HCT116 (cell line): Measurements from ENCODE around the gene SND1. TPM values are rescaled to one million over a fixed set of nuclear protein-coding genes. Genes with fewer than 3 reads are reported as not detected.

Experiments used
- ATAC-seq: fragments of 200-7000 bp; cut with Tn5 transposase; 2 replicates; pipeline ENCODE4 v1.9.1; 2020; ENCODE audit warnings: mild to moderate bottlenecking, moderate library complexity
- BruUV-seq: library from RNA; stranded (reverse); fragments of 400-500 nt; replicated peaks from 2 replicates; lab custom pipeline; 2021; lab: Mats Ljungman, UMichigan
- CTCF ChIA-PET: fragments of 300-600 bp; sonication (Branson Sonifier 250); formaldehyde crosslinking; loops from one replicate; lab custom pipeline; 2021; ENCODE audit warnings: antibody characterized with exemption; lab: Charles Lee
- POLR2A ChIA-PET: fragments of 300-600, 350-600 bp; sonication (Branson Sonifier 250); formaldehyde crosslinking; loops from one replicate; lab custom pipeline; 2021; ENCODE audit warnings: antibody characterized with exemption; lab: Charles Lee
- RAD21 ChIA-PET, 2 experiments: fragments of 300-600 bp; sonication (Branson Sonifier 250); formaldehyde crosslinking; loops; one replicate each; lab custom pipeline; 2023; ENCODE audit warnings: low total read pairs in 2 of 2; ENCODE audit not compliant: uncharacterized antibody in 2 of 2, unreplicated experiment in 2 of 2, low non-redundant PET in 1 of 2; lab: Charles Lee
- DNase-seq: peaks from one replicate; pipeline ENCODE4 v3.0.0-alpha.2; 2010; ENCODE audit warnings: low read depth, low spot score
- H2AFZ ChIP-seq: fragments of 200-600 bp; shearing (Covaris generic), sonication (generic); 2 replicates; pipeline ENCODE4 v1.6.1; 2017; ENCODE audit warnings: low read depth, mixed run types, mixed read lengths, antibody characterized with exemption, low read length; ENCODE audit not compliant: poor library complexity, severe bottlenecking
- H3K27ac ChIP-seq: 2 replicates; pipeline ENCODE4 v1.5.1; 2012; ENCODE audit warnings: low read depth, low read length
- H3K27me3 ChIP-seq: fragments of 200-600 bp; sonication (generic); 2 replicates; pipeline ENCODE4 v1.6.1; 2016; ENCODE audit warnings: mixed run types, low read length, mixed read lengths; ENCODE audit not compliant: insufficient read depth
- H3K36me3 ChIP-seq, 2 experiments: fragments of 200-500 bp in 1 of 2; fragments of 200-600 bp in 1 of 2; sonication (Bioruptor generic) in 1 of 2; sonication (generic) in 1 of 2; 2 replicates each; pipeline versions ENCODE4 v1.5.1 to v1.6.1; 2014 to 2016; ENCODE audit warnings: low read length in 2 of 2, inconsistent platforms in 1 of 2, mixed read lengths in 1 of 2, mixed run types in 1 of 2; ENCODE audit not compliant: insufficient read depth in 2 of 2, control insufficient read depth in 1 of 2
- H3K4me1 ChIP-seq, 2 experiments: fragments of 200-600 bp in 1 of 2; sonication (generic) in 1 of 2; 2 replicates each; pipeline versions ENCODE4 v1.5.1 to v1.6.1; 2012 to 2017; ENCODE audit warnings: low read length in 2 of 2, inconsistent platforms in 1 of 2, mild to moderate bottlenecking in 1 of 2, mixed read lengths in 1 of 2, mixed run types in 1 of 2, moderate library complexity in 1 of 2; ENCODE audit not compliant: insufficient read depth in 2 of 2, control insufficient read depth in 1 of 2
- H3K4me2 ChIP-seq: fragments of 200-600 bp; sonication (generic); 2 replicates; pipeline ENCODE4 v1.6.1; 2017; ENCODE audit warnings: mixed run types, low read length, mixed read lengths
- H3K4me3 ChIP-seq, 2 experiments: fragments of 200-600 bp in 1 of 2; sonication (generic) in 1 of 2; replicated peaks in 1 of 2; 2 replicates each; pipeline ENCODE4 v1.5.1; 2011 to 2016; ENCODE audit warnings: low read length in 2 of 2, control low read depth in 1 of 2, low read depth in 1 of 2, mild to moderate bottlenecking in 1 of 2, mixed read lengths in 1 of 2, mixed run types in 1 of 2
- H3K79me2 ChIP-seq: fragments of 200-600 bp; sonication (generic); 2 replicates; pipeline ENCODE4 v1.6.1; 2017; ENCODE audit warnings: mild to moderate bottlenecking, mixed run types, low read length, moderate library complexity, mixed read lengths; ENCODE audit not compliant: insufficient read depth
- H3K9ac ChIP-seq: fragments of 200-600 bp; sonication (generic); 2 replicates; pipeline ENCODE4 v1.6.1; 2016; ENCODE audit warnings: low read length, mixed read lengths
- H3K9me2 ChIP-seq: fragments of 200-600 bp; sonication (generic), shearing (Covaris generic); 2 replicates; pipeline ENCODE4 v1.6.1; 2017; ENCODE audit warnings: mixed run types, mild to moderate bottlenecking, moderate library complexity; ENCODE audit not compliant: insufficient read depth
- H3K9me3 ChIP-seq, 2 experiments: fragments of 200-500 bp in 1 of 2; fragments of 200-600 bp in 1 of 2; sonication (Bioruptor generic) in 1 of 2; sonication (generic) in 1 of 2; 2 replicates each; pipeline ENCODE4 v1.6.1; 2014 to 2017; ENCODE audit warnings: low read length in 2 of 2, mixed read lengths in 2 of 2, inconsistent platforms in 1 of 2, low read depth in 1 of 2, mild to moderate bottlenecking in 1 of 2, mixed run types in 1 of 2, moderate library complexity in 1 of 2; ENCODE audit not compliant: control insufficient read depth in 1 of 2, insufficient read depth in 1 of 2
- H4K20me1 ChIP-seq: fragments of 200-600 bp; sonication (generic), shearing (Covaris generic); 2 replicates; pipeline ENCODE4 v1.6.1; 2017; ENCODE audit warnings: mixed run types, mild to moderate bottlenecking, moderate library complexity; ENCODE audit not compliant: insufficient read depth
- CBX3 ChIP-seq: IDR thresholded peaks from 2 replicates; pipeline ENCODE4 v1.6.1; 2012; ENCODE audit warnings: low read depth
- EZH2 ChIP-seq: fragments of 200-600 bp; sonication (generic); IDR thresholded peaks from 2 replicates; pipeline ENCODE4 v1.6.1; 2017; ENCODE audit warnings: antibody characterized with exemption, mixed run types
- EZH2phosphoT487 ChIP-seq: fragments of 200-600 bp; IDR thresholded peaks from 2 replicates; pipeline ENCODE4 v1.6.1; 2018; ENCODE audit warnings: antibody characterized with exemption, borderline replicate concordance
- FOSL1 ChIP-seq: IDR thresholded peaks from 2 replicates; pipeline ENCODE4 v1.6.1; 2012; ENCODE audit warnings: low read depth
- POLR2A ChIP-seq: IDR thresholded peaks from 2 replicates; pipeline ENCODE4 v1.7.0; 2011; ENCODE audit warnings: borderline replicate concordance; ENCODE audit not compliant: insufficient read depth, insufficient read length; ENCODE audit errors: extremely low read depth
- REST ChIP-seq: IDR thresholded peaks from 2 replicates; pipeline ENCODE4 v1.6.1; 2012; ENCODE audit warnings: low read depth
- SIN3A ChIP-seq: IDR thresholded peaks from 2 replicates; pipeline ENCODE4 v1.6.1; 2012; ENCODE audit warnings: low read depth
- ZBTB33 ChIP-seq: IDR thresholded peaks from 2 replicates; pipeline ENCODE4 v1.6.1; 2011; ENCODE audit warnings: mild to moderate bottlenecking, low read length, moderate library complexity; ENCODE audit not compliant: insufficient replicate concordance; ENCODE audit errors: extremely low read depth
- ZFX ChIP-seq: fragments of 450-650 bp; IDR thresholded peaks from 2 replicates; pipeline ENCODE4 v1.6.1; 2017
- intact Hi-C: fragments of 100-400 bp; cut with micrococcal nuclease; formaldehyde crosslinking; loops from 2 replicates; pipeline ENCODE4 v1.10.0; 2022
- total RNA-seq: library from RNA; stranded (reverse); gene quantifications from one replicate; pipeline ENCODE4 v1.2.1, GENCODE V29; 2021; ENCODE audit not compliant: unreplicated experiment

The SND1 gene
- total RNA-seq, 1 experiment from 2014 or later: 169 TPM

GRCh38 chr7:127844165-127844564, 192.2 kb downstream of the SND1 start:
- ATAC-seq: no peak

More at GRCh38 chr7:127844165-127844564, 192.2 kb downstream of the SND1 start:
- ChIA-PET POLR2A (no interaction called here), RAD21 (no interaction called here), CTCF (no interaction called here)
- no peak overlapping the region for H3K27ac ChIP-seq
- TF ChIP-seq SIN3A: no peak
- no peak for TF ChIP-seq POLR2A
- TF ChIP-seq CBX3: no peak
- no peak for TF ChIP-seq ZFX
- no peak for TF ChIP-seq REST
- no peak for TF ChIP-seq ZBTB33
- TF ChIP-seq EZH2phosphoT487: no peak
- no peak for TF ChIP-seq FOSL1
- no peak for TF ChIP-seq EZH2
- H3K79me2 ChIP-seq: peaks cover 34% of the 10 kb centered on the region
- no peak overlapping the region for H2AFZ ChIP-seq
- 0 out of 2 replicates have a peak, but pooled peaks cover 3% of the 10 kb centered on the region for H4K20me1 ChIP-seq
- intact Hi-C loops: no loop called here
- H3K9me2 ChIP-seq: no peaks in the 10 kb centered on the region
- no peak for DNase-seq
- H3K36me3 ChIP-seq: no peaks in the 10 kb centered on the region; a peak in 1 of 4 replicates
- H3K9me3 ChIP-seq: no peaks in the 10 kb centered on the region
- no peak overlapping the region for H3K4me2 ChIP-seq
- H3K4me1 ChIP-seq: no peaks in the 10 kb centered on the region
- no peaks in the 10 kb centered on the region for H3K27me3 ChIP-seq
- no peak overlapping the region for H3K9ac ChIP-seq
- no peak overlapping the region for H3K4me3 ChIP-seq
- no TSS peak for BruUV-seq
